ENCODE measurements around the gene ARID1B.

DNA sequence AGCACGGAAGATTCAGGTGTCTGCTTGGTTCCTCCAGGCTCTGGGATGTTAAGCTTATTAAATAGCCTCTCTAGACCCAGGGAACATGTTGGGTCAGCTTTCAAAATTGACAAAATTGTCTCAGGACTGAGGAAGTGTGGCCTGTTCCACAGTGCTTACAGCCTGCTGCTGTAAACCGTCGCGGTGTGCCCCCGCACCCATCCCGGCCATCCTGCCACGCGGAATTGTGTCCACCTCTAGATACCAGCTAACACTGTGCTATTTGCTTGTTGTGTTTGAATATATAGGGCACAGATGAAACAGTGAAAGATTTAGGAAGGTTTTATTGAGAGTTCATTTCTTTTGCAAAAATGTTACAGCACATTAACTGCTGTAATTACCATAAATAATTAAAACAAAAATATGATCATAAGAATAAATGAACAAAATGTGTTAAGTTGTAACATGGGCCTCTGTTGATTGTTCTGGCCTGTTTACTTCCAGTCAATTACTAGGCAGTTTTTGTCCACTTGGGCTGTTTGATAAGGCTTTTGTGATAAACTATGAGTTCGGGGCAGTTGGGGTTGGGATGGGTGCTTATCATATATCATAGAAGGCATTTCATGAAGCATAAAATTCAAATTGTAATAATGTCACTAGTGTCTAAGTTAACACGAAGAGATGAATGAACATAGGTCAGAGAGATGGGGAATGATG is 77.4 kb downstream of the ARID1B start:
- TF ChIP-seq CTCF (IDR thresholded peaks at IDR 0.05) (no peak), EZH2 (IDR thresholded peaks at IDR 0.05; ENCODE audit: borderline replicate concordance, insufficient read depth, low read depth, low read length, poor library complexity, severe bottlenecking) (no peak)
